K562 (cell line): ENCODE results near the gene SLC9B2. TPM values are rescaled to one million over a fixed set of nuclear protein-coding genes. Genes with fewer than 3 reads are reported as not detected.
A peak's percentile ranks its signal among the peaks of the same experiment; 100 is the strongest.

Experiments used
- ARID2 ChIP-seq: fragments of 450-650 bp; IDR thresholded peaks from 2 replicates; pipeline ENCODE4 v1.6.1; 2017; ENCODE audit warnings: antibody characterized with exemption, mild to moderate bottlenecking
- DACH1 ChIP-seq: fragments of 450-650 bp; IDR thresholded peaks from 2 replicates; pipeline ENCODE4 v1.6.1; 2018; ENCODE audit not compliant: partially characterized antibody
- EHMT2 ChIP-seq: fragments of 450-650 bp; IDR thresholded peaks from 2 replicates; pipeline ENCODE4 v1.6.1; 2018; ENCODE audit warnings: antibody characterized with exemption
- LCOR ChIP-seq: sonication (generic); formaldehyde crosslinking; IDR thresholded peaks from 2 replicates; pipeline ENCODE4 v1.8.0; 2022; ENCODE audit warnings: mild to moderate bottlenecking, missing genetic modification reagents
- NFE2 ChIP-seq: IDR thresholded peaks from 2 replicates; pipeline ENCODE4 v1.6.1; 2014; ENCODE audit warnings: antibody characterized with exemption, low read depth
- NR2C1 ChIP-seq, 2 experiments: fragments of 450-650 bp; IDR thresholded peaks; 2 replicates each; pipeline ENCODE4 v1.6.1; 2017; ENCODE audit warnings: mild to moderate bottlenecking in 2 of 2, antibody characterized with exemption in 1 of 2, inconsistent platforms in 1 of 2, missing compliant biosample characterization in 1 of 2, missing genetic modification characterization in 1 of 2
- NR2C2 ChIP-seq, 2 experiments: fragments of 200-800 bp in 1 of 2; sonication (Bioruptor generic) in 1 of 2; sonication (generic) in 1 of 2; formaldehyde crosslinking in 1 of 2; IDR thresholded peaks; 2 replicates each; pipeline versions ENCODE4 v1.6.1 to v1.8.0; 2016 to 2022; ENCODE audit warnings: mild to moderate bottlenecking in 1 of 2, missing compliant biosample characterization in 1 of 2, missing genetic modification characterization in 1 of 2, missing genetic modification reagents in 1 of 2
- PHB2 ChIP-seq: fragments of 450-650 bp; IDR thresholded peaks from 2 replicates; pipeline ENCODE4 v1.6.1; 2017; ENCODE audit warnings: low read depth
- POLR3G ChIP-seq: IDR thresholded peaks from 2 replicates; pipeline ENCODE4 v1.6.1; 2011; ENCODE audit not compliant: insufficient read length, insufficient replicate concordance; ENCODE audit errors: extremely low read depth
- RBFOX2 ChIP-seq: fragments of 200-400 bp; formaldehyde crosslinking; IDR thresholded peaks from 2 replicates; pipeline ENCODE4 v1.6.1; 2017; ENCODE audit warnings: low read depth, mild to moderate bottlenecking, low read length, moderate library complexity
- SRSF3 ChIP-seq: fragments of 200-400 bp; formaldehyde crosslinking; IDR thresholded peaks from 2 replicates; pipeline ENCODE4 v1.6.1; 2016; ENCODE audit warnings: mild to moderate bottlenecking, low read length, moderate library complexity; ENCODE audit not compliant: insufficient read depth
- SRSF9 ChIP-seq: fragments of 200-400 bp; formaldehyde crosslinking; IDR thresholded peaks from 2 replicates; pipeline ENCODE4 v1.6.1; 2017; ENCODE audit warnings: low read depth, low read length, borderline replicate concordance
- TCFL5 ChIP-seq: fragments of 250-450 bp; sonication (Bioruptor Pico); conservative IDR thresholded peaks from 2 replicates; pipeline ENCODE4 v1.6.1; 2021; ENCODE audit warnings: mild to moderate bottlenecking, moderate library complexity, matching md5 sums
- ZBED1 ChIP-seq: IDR thresholded peaks from 2 replicates; pipeline ENCODE4 v1.6.1; 2014
- ZC3H11A ChIP-seq: IDR thresholded peaks from 2 replicates; pipeline ENCODE4 v1.6.1; 2012; ENCODE audit warnings: low read depth, low read length, improper control_type of control experiment
- ZFP36 ChIP-seq: fragments of 150-350 bp; IDR thresholded peaks from 2 replicates; pipeline ENCODE4 v1.6.1; 2018; ENCODE audit warnings: low read length, low read depth; ENCODE audit not compliant: partially characterized antibody
- ZNF165 ChIP-seq: fragments of 250-450 bp; sonication (Bioruptor Pico); IDR thresholded peaks from 2 replicates; pipeline ENCODE4 v1.4.0; 2020; ENCODE audit warnings: borderline replicate concordance
- ZNF174 ChIP-seq: fragments of 250-450 bp; sonication (Bioruptor Pico); IDR thresholded peaks from 2 replicates; pipeline ENCODE4 v1.4.0; 2020; ENCODE audit warnings: mild to moderate bottlenecking
- ZNF280A ChIP-seq: fragments of 450-650 bp; IDR thresholded peaks from 2 replicates; pipeline ENCODE4 v1.6.1; 2018; ENCODE audit warnings: mild to moderate bottlenecking, low read depth; ENCODE audit not compliant: partially characterized antibody
- polyA plus RNA-seq, 8 experiments: library from polyadenylated mRNA; depleted of rRNA in 4 of 8; stranded (reverse) in 5 of 8; unstranded in 3 of 8; fragments of >200 nt; fragmentation: Nextera tagmentation in 2 of 8; fragmentation: Illumina TruSeq in 1 of 8; extraction: Ambion mirVana in 2 of 8; extraction: Trizol in 1 of 8; gene quantifications; 2 replicates each; pipeline versions ENCODE4 v1.2.1 to v1.2.3, GENCODE V29; 2011 to 2014; ENCODE audit warnings: inconsistent platforms in 1 of 8, missing spikeins in 1 of 8
- total RNA-seq, 7 experiments: library from RNA; depleted of rRNA in 6 of 7; stranded (reverse); fragments of >200 nt in 6 of 7; fragmentation: Illumina TruSeq in 2 of 7; extraction: Trizol in 2 of 7; gene quantifications; 2 replicates each; pipeline versions ENCODE4 v1.2.1 to v1.2.3, GENCODE V29; 2011 to 2021; ENCODE audit warnings: low replicate concordance in 1 of 7
- TF ChIP-seq, protein P1 (sequence below): fragments of 450-650 bp; formaldehyde crosslinking; IDR thresholded peaks from 2 replicates; pipeline ENCODE4 v1.4.0; 2022; ENCODE audit warnings: mild to moderate bottlenecking, moderate library complexity
- TF ChIP-seq, protein P2 (sequence below): fragments of 250-450 bp; sonication (Bioruptor Pico); IDR thresholded peaks from 2 replicates; pipeline ENCODE4 v1.8.0; 2021; ENCODE audit warnings: moderate library complexity, mild to moderate bottlenecking, inconsistent platforms

Gene SLC9B2
- total and polyA plus RNA-seq, 9 of the 15 experiments (the other 6 are each of a cell fraction or from before 2014, with no cell fraction given): 6.6 to 14.6 (median 11.4) TPM

DNA sequence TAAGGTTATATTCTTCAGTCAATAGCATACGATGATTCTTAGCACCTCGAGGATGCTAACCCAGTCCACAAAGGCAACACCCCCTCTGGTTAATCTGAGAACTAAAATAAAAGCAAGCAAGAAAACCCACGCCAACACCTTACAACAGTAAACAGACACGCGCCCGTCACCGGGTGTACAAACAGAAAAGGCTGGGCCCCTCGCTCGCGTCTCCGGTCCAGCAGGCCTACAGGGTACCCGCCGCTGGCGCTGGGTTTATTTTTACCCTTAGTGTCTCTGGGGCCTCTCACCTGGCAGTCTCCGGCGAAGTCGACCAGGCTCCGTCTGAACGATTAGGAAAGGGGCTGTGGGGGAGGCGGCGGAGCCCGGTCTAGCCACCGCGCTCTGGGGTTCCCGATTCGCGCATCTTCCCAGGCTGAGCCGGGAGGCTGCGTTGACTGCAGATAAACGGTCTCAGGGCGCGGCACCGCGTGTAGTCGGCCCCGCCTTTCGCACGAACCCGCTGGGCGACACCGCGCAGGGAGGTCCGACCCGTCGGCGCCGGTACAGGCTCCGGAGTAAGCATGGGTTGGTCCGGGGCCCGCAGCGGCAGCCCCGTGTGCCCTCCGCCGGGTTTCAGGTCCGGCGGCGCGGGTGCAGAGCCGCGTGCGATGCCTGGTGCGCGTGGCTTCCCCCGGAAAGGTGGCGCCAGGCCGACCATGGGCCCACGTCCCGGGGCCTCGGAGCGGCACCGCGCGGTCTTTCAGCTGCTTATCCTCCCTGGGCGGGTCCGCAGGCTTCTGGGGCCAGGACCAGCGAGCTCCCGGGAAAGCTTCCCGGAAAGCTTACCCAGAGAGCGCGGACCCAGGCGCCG lies 441 bp downstream of the SLC9B2 start (continued):
- no peak for TF ChIP-seq ZNF280A
- TF ChIP-seq, protein P1, sequence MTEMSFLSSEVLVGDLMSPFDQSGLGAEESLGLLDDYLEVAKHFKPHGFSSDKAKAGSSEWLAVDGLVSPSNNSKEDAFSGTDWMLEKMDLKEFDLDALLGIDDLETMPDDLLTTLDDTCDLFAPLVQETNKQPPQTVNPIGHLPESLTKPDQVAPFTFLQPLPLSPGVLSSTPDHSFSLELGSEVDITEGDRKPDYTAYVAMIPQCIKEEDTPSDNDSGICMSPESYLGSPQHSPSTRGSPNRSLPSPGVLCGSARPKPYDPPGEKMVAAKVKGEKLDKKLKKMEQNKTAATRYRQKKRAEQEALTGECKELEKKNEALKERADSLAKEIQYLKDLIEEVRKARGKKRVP (CRISPR knock-in tag): no peak
- no peak for TF ChIP-seq ZC3H11A
- TF ChIP-seq RBFOX2: peak; percentile 93
- no peak for TF ChIP-seq ZNF174 (CRISPR knock-in tag)
- no peak for TF ChIP-seq ZFP36
- no peak; the same call in 1 of the 2 replicates for TF ChIP-seq NR2C2 (CRISPR knock-in tag; IDR thresholded peaks at IDR 0.05)
- no peak for TF ChIP-seq NR2C2 (tag; IDR thresholded peaks at IDR 0.05)
- no peak for TF ChIP-seq SRSF9
- no peak for TF ChIP-seq ARID2
- TF ChIP-seq, protein P2, sequence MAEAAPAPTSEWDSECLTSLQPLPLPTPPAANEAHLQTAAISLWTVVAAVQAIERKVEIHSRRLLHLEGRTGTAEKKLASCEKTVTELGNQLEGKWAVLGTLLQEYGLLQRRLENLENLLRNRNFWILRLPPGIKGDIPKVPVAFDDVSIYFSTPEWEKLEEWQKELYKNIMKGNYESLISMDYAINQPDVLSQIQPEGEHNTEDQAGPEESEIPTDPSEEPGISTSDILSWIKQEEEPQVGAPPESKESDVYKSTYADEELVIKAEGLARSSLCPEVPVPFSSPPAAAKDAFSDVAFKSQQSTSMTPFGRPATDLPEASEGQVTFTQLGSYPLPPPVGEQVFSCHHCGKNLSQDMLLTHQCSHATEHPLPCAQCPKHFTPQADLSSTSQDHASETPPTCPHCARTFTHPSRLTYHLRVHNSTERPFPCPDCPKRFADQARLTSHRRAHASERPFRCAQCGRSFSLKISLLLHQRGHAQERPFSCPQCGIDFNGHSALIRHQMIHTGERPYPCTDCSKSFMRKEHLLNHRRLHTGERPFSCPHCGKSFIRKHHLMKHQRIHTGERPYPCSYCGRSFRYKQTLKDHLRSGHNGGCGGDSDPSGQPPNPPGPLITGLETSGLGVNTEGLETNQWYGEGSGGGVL: no peak
- no peak for TF ChIP-seq ZBED1
- no peak for TF ChIP-seq TCFL5 (CRISPR knock-in tag)
- no peak for TF ChIP-seq POLR3G
- no peak for TF ChIP-seq SRSF3
- TF ChIP-seq ZNF165 (CRISPR knock-in tag): no peak
- TF ChIP-seq LCOR (CRISPR knock-in tag): peak; percentile 94; the same call in 1 of the 2 replicates
- no peak for TF ChIP-seq NFE2
- TF ChIP-seq PHB2: no peak
- TF ChIP-seq DACH1: no peak
- TF ChIP-seq EHMT2: no peak
- TF ChIP-seq NR2C1 (IDR thresholded peaks at IDR 0.05): no peak
- no peak for TF ChIP-seq NR2C1 (tag; IDR thresholded peaks at IDR 0.05)
